Measurements from ENCODE around the gene EIF1B. TPM values are rescaled to one million over a fixed set of nuclear protein-coding genes. Genes with fewer than 3 reads are reported as not detected.

EIF1B gene
- total RNA-seq, 8 experiments from 2014 or later = 25.1 to 150 (median 63.5) TPM

DNA sequence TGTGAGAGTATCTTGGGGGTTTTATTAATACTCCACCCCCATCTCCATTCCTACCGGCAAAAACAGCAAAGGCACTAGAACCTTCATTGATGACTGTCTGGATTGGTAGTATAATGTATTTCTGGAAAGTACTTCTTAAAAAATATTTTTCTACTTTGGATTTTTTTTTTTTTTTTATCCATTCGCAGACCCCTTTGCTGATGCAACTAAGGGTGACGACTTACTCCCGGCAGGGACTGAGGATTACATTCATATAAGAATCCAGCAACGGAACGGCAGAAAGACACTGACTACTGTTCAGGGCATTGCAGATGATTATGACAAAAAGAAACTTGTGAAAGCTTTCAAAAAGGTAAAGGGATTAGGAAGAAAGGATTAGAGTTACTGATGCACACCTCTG lies 1.2 kb downstream of the EIF1B start:
- peak overlapping the region; percentile 77 to 96 (median 91) for H3K4me3 ChIP-seq

DNA sequence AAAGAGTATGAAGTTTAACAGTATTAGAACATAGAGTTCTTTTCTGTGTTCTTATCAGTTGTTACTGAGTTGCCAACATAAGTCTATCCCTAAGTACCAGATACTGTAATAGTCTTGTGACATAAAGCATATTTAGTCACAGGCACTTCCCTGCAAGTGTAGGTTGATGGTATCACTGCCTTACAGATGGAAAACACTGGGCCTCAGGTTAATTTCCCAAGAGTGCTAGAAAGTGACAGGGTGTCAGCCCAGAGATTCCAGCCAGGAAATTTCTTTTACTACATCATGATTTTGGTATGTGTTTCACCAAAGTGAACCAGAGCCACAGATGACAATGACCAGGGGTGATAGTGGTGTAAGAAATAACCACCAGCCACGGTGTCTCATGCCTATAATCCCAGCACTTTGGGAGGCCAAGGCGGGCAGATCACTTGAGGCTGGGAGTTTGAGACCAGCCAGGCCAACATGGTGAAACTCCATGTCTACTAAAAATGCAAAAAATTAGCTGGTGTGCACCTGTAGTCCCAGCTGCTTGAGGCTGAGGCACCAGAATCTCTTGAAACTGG lies 3.2 kb downstream of the EIF1B start:
- 40 to 100% (median 100%) methylated on average over 1 to 2 of the region's 2 CpGs; no CpG with 5 or more reads in 7 of the 10 experiments for WGBS, 10 experiments
- Histone ChIP-seq H3K4me1 (replicated peaks in 1 of 2) (peaks cover 6 to 13% of the 10 kb centered on the region in 2 donors), H3K4me3 (peak overlapping the region in 2 of 5 donors; percentile 85 to 96), H3K27ac (no peak overlapping the region)
- in situ Hi-C loops (cut with MboI; ENCODE audit: low pct_unique_long_range_greater_than_20kb in 2 of 9, low sequenced_read_pairs in 9 of 9, unreplicated experiment in 9 of 9) = loop anchor here in 8 of 9 experiments (10.0 to 25.0 kb wide), 3 partner anchors 118 to 875 kb away; no protein-coding TSS in a partner anchor
- ATAC-seq (replicated peaks in 6 of 8) = no peak

More for the DNA sequence above, 1.2 kb downstream of the EIF1B start:
- H3K27ac ChIP-seq = peak overlapping the region; percentile 96 to 97
- 0 to 8% (median 0%) methylated on average over 1 to 6 of the region's 6 CpGs for WGBS, 10 experiments
- peaks cover 6 to 10% of the 10 kb centered on the region in 2 donors for H3K4me1 ChIP-seq (replicated peaks in 1 of 2)
- ATAC-seq (replicated peaks in 6 of 8) = no peak
- in situ Hi-C loops (cut with MboI; ENCODE audit: low pct_unique_long_range_greater_than_20kb in 2 of 9, low sequenced_read_pairs in 9 of 9, unreplicated experiment in 9 of 9) = loop anchor here in 8 of 9 experiments (10.0 to 25.0 kb wide), 3 partner anchors 116 to 873 kb away; no protein-coding TSS in a partner anchor

DNA sequence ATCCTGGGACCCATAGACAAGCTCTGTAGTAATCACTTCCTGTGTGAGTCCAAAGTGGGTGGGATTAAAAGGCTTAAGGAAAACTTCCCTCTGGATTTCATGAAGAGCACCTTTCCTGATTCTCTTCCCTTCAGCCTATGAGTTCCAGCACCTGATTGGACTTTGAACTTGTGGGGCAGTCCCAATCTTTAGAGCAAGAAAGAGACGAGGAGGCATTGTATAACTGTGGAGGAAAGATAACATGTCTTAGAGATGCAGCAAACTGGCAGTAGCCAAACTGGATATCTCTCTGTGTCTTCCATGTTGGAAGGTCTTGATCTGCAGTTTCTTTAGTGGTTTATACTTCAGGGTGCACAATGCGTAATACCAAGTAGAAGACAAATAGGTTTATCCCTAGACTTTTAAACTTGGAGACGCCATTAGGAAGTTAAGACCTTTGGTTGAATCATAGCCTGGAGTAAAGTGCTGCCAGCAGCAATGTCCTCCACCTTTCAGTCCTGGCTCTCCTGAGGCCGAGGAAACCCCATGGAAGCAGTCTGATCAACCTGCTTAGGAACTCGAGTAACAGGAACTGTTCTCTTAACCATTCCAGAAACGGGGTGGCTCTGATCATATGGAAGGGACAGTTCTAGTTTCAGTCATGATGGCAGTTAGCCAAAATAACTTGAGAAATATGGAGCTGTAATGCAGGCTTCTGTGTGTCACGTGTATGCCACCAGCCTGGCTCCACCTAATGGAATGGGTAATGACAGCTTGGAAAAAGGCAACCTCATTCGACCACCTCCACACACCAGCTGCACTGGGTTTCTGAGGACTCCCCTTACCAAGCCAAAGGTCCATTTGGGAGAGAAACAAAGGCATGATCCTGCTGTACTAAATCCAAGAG lies 4.7 kb downstream of the EIF1B start:
- 30 to 100% (median 95%) methylated on average over 2 to 6 of the region's 8 CpGs for WGBS, 10 experiments
- H3K4me1 ChIP-seq (replicated peaks in 1 of 2) = peaks cover 0 to 13% of the 10 kb centered on the region in 2 donors
- in situ Hi-C loops (cut with MboI; ENCODE audit: low pct_unique_long_range_greater_than_20kb in 2 of 9, low sequenced_read_pairs in 9 of 9, unreplicated experiment in 9 of 9) = loop anchor here in 8 of 9 experiments (10.0 to 25.0 kb wide), 3 partner anchors 119 to 877 kb away; no protein-coding TSS in a partner anchor
- ATAC-seq (replicated peaks in 6 of 8) = peak in 2 of 8 experiments; percentile 5
- H3K27ac ChIP-seq = no peak overlapping the region
- no peak overlapping the region for H3K4me3 ChIP-seq

DNA sequence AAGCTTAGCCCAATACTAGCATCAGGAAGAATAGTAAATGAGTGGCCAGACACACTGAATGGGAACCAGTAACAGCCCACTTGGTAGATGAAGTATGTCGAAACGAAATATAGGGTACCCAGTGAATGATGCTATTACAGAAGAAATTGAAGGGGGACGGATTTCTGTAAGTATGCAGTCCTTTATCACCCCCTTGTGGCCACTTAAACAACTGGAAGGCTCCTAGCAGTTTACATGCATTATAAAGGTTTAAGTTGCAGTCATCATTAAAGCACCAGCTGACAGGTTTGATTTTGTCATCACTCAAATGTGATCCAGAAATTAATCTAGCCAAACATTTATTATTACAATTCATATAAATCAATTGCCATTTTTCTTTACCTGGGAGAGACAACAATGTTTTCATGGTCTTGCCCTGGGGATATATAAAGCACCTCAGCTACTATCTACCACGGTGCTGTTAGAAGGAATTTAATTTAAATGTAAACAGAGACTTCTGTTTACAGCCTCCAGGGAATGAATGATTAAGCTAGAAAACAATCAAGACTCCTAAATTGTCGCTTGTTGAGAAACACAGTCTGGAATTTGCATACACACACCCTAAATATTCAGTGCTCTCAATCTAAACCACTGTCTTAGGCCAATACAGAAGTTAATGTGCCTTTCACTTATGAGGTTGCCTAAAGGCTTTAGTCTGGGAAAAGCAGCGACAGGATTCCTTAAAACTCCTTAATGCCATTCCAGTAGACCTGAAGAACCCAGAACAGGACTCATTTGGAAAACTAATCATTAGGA lies 7.8 kb downstream of the EIF1B start:
- 4 to 56% (median 35%) methylated on average over 2 to 6 of the region's 6 CpGs for WGBS, 10 experiments
- H3K4me1 ChIP-seq (replicated peaks in 1 of 2) = peaks cover 0 to 5% of the 10 kb centered on the region in 2 donors
- H3K27ac ChIP-seq = no peak overlapping the region
- in situ Hi-C loops (cut with MboI; ENCODE audit: low pct_unique_long_range_greater_than_20kb in 2 of 9, low sequenced_read_pairs in 9 of 9, unreplicated experiment in 9 of 9) = loop anchor here (5.0 to 25.0 kb wide), 4 partner anchors 122 to 880 kb away; no protein-coding TSS in a partner anchor
- no peak overlapping the region for H3K4me3 ChIP-seq
- peak; percentile 59 to 86 (median 78) for ATAC-seq (replicated peaks in 6 of 8)

DNA sequence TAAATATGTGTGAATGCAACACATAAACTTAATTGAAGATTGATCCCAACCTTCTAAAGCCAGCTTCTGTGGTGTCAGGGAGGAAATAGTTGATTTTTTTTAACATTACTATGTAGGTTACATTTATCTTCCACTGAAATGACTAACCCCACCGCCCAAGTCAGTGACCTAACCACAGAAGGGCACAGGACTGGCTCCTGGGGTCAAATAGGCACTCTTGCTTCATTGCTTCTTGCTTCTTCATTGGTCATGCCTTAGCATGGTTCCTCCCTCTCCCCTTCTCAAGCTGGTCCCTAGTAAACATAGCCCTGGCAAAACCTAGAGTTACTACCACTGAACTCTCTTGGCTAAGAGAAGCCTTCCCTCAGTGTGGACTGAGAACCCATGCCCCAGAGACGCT lies 12.3 kb downstream of the EIF1B start:
- H3K27ac ChIP-seq = no peak overlapping the region
- H3K4me1 ChIP-seq (replicated peaks in 1 of 2) = peaks cover 0 to 2% of the 10 kb centered on the region in 2 donors
- in situ Hi-C loops (cut with MboI; ENCODE audit: low pct_unique_long_range_greater_than_20kb in 2 of 9, low sequenced_read_pairs in 9 of 9, unreplicated experiment in 9 of 9) = loop anchor here in 5 of 9 experiments (10.0 to 25.0 kb wide), 3 partner anchors 123 to 885 kb away; no protein-coding TSS in a partner anchor
- 30 to 100% (median 60%) methylated on average over 1 to 2 of the region's 2 CpGs; no CpG with 5 or more reads in 5 of the 10 experiments for whole genome bisulfite sequencing, 10 experiments
- no peak overlapping the region for H3K4me3 ChIP-seq
- ATAC-seq (replicated peaks in 6 of 8) = no peak

DNA sequence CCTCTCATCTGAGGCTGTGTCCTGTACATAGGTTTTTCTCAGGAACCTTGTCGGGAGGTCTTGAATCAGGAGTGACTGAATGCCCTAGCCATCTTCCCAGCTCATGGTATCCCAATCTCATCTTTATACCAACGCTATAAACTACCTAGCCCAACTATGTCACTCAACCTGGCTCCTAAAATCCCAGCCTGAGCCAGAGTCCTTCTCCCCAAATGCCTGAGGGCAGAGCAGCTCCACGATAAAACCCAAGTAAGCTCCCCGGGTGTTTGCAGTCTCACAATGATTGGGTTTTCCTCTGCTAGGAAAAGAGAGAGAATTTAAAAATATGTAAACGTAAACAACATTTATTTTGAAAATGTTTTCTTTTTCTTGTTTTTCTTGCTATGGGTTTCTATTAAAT lies 14.4 kb downstream of the EIF1B start:
- no peak overlapping the region for H3K4me3 ChIP-seq
- WGBS, 10 experiments = 53 to 92% (median 73%) methylated on average over 1 to 5 of the region's 5 CpGs; no CpG with 5 or more reads in 1 of the 10 experiments
- H3K27ac ChIP-seq = no peak overlapping the region
- in situ Hi-C loops (cut with MboI; ENCODE audit: low pct_unique_long_range_greater_than_20kb in 2 of 9, low sequenced_read_pairs in 9 of 9, unreplicated experiment in 9 of 9) = loop anchor here in 5 of 9 experiments (10.0 to 25.0 kb wide), 3 partner anchors 121 to 887 kb away; no protein-coding TSS in a partner anchor
- ATAC-seq (replicated peaks in 6 of 8) = no peak
- no peaks in the 10 kb centered on the region for H3K4me1 ChIP-seq (replicated peaks in 1 of 2)

DNA sequence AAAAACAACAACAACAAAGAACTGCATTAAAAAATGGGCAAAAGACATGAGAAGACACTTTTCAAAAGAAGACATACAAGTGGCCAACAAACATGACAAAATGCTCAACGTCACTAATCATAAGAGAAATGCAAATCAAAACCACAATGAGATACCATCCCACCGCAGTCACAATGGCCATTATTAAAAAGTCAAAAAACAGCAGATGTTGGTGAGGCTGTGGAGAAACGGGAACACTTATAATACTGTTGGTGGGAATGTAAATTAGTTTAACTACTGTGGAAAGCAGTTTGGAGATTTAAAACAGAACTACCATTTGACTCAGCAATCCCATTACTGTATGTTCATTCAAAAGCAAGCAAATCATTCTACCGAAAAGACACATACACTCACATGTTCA lies 15.1 kb downstream of the EIF1B start:
- peak in 1 of 8 experiments; percentile 39 for ATAC-seq (replicated peaks in 6 of 8)
- in situ Hi-C loops (cut with MboI; ENCODE audit: low pct_unique_long_range_greater_than_20kb in 2 of 9, low sequenced_read_pairs in 9 of 9, unreplicated experiment in 9 of 9) = loop anchor here in 8 of 9 experiments (10.0 to 25.0 kb wide), 7 partner anchors 113 to 1563 kb away; no protein-coding TSS in a partner anchor
- WGBS, 10 experiments = 0 to 79% (median 60%) methylated on average over 1 to 4 of the region's 4 CpGs; no CpG with 5 or more reads in 1 of the 10 experiments
- Histone ChIP-seq H3K27ac (no peak overlapping the region), H3K4me3 (no peak overlapping the region), H3K4me1 (replicated peaks in 1 of 2) (no peaks in the 10 kb centered on the region)

DNA sequence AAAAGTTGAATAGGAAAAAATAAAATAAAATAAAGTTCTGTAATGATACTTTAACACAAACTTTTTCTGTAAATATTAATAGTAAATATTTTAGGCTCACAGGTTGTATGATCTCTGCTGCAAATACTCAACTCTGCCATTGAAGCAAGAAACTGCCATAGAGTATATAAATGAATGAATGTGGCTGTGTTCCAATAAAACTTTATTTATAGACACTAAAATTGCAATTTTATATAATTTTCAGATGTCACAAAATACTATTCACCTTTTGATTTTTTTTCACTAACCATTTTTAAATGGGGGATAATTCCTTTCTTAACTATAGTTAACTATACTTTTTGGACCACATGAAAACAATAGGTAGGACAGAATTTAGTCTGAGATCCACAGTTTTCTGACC lies 16.0 kb downstream of the EIF1B start:
- no peak overlapping the region for H3K4me3 ChIP-seq
- in situ Hi-C loops (cut with MboI; ENCODE audit: low pct_unique_long_range_greater_than_20kb in 2 of 9, low sequenced_read_pairs in 9 of 9, unreplicated experiment in 9 of 9) = loop anchor here in 5 of 9 experiments (10.0 to 25.0 kb wide), 5 partner anchors 112 to 1562 kb away; no protein-coding TSS in a partner anchor
- no peak for ATAC-seq (replicated peaks in 6 of 8)
- no peaks in the 10 kb centered on the region for H3K4me1 ChIP-seq (replicated peaks in 1 of 2)
- H3K27ac ChIP-seq = no peak overlapping the region

DNA sequence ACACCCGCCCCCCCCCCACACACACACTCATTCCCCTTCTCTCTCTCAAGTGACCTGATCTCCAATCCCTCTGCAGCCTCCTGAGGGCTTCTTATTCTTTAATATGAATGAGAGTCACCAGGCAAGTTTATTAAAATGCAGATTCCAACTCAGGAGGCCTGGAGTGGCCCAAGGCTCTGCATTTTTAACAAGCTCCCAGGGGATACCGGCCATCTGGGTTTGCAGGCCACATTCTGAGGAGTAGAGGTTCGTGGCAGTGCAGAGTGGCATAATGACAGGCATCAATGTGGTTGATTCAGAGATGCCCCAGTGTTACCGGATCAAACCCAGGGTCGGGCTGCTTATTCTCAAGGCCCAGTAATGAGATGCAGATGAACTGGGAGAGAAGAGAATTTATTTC lies 18.9 kb downstream of the EIF1B start:
- ATAC-seq (replicated peaks in 6 of 8) = no peak
- no peaks in the 10 kb centered on the region for H3K4me1 ChIP-seq (replicated peaks in 1 of 2)
- no peak overlapping the region for H3K27ac ChIP-seq
- 37 to 90% (median 65%) methylated on average over 1 to 4 of the region's 5 CpGs; no CpG with 5 or more reads in 3 of the 10 experiments for WGBS, 10 experiments
- in situ Hi-C loops (cut with MboI; ENCODE audit: low pct_unique_long_range_greater_than_20kb in 2 of 9, low sequenced_read_pairs in 9 of 9, unreplicated experiment in 9 of 9) = loop anchor here in 5 of 9 experiments (10.0 to 25.0 kb wide), 5 partner anchors 109 to 1559 kb away; no protein-coding TSS in a partner anchor
- H3K4me3 ChIP-seq = no peak overlapping the region

DNA sequence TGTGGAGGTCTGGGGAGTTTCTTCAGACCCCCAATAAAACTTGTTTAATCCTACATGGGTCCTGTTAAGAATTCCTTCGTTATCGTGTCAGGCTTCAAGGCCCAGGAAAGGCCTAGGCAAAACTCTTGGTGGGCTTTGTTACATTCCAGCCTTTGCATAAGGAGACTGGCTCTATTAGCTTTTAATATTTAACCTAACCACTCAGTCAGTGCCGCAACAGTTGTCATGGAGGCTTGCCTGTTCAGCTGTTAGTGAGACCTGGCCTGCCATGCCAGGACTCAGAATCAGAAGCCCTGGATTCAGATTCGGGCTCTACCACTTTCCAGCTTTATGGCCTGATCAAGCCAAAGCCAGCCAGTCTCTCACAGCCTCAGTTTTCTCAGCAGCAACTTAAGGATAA lies 19.6 kb downstream of the EIF1B start:
- H3K4me1 ChIP-seq (replicated peaks in 1 of 2) = no peaks in the 10 kb centered on the region
- in situ Hi-C loops (cut with MboI; ENCODE audit: low pct_unique_long_range_greater_than_20kb in 2 of 9, low sequenced_read_pairs in 9 of 9, unreplicated experiment in 9 of 9) = loop anchor here in 5 of 9 experiments (10.0 to 25.0 kb wide), 5 partner anchors 108 to 1558 kb away; no protein-coding TSS in a partner anchor
- H3K4me3 ChIP-seq = no peak overlapping the region
- H3K27ac ChIP-seq = no peak overlapping the region
- WGBS, 10 experiments = 25 to 100% (median 67%) methylated on average over 1 to 3 of the region's 4 CpGs; no CpG with 5 or more reads in 3 of the 10 experiments
- ATAC-seq (replicated peaks in 6 of 8) = no peak

DNA sequence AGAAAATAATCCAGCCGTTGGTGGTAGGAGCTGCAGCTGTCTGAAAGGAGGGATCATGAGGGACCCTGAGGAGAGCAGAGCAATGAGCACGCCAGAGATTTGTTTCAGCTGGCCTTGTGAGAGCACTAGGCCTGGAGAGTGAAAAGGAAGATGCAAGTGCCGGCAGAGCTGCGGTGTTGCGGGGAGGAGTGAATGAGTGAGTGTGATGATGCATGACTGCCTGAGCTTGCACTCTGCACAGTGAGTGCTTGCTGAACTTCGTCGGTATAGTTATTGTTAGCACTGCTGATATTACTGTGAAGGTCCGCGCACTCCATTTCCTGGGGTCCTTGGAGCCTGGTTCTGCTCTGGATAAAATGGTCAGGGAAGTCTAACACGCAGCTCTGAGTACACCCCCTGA lies 23.2 kb downstream of the EIF1B start:
- Histone ChIP-seq H3K4me1 (replicated peaks in 1 of 2) (no peaks in the 10 kb centered on the region), H3K27ac (no peak overlapping the region), H3K4me3 (no peak overlapping the region)
- in situ Hi-C loops (cut with MboI; ENCODE audit: low pct_unique_long_range_greater_than_20kb in 2 of 9, low sequenced_read_pairs in 9 of 9, unreplicated experiment in 9 of 9) = loop anchor here in 5 of 9 experiments (25.0 kb wide), 4 partner anchors 105 to 1555 kb away; no protein-coding TSS in a partner anchor
- 40 to 100% (median 91%) methylated on average over 1 to 10 of the region's 10 CpGs; no CpG with 5 or more reads in 2 of the 10 experiments for WGBS, 10 experiments
- ATAC-seq (replicated peaks in 6 of 8) = no peak

DNA sequence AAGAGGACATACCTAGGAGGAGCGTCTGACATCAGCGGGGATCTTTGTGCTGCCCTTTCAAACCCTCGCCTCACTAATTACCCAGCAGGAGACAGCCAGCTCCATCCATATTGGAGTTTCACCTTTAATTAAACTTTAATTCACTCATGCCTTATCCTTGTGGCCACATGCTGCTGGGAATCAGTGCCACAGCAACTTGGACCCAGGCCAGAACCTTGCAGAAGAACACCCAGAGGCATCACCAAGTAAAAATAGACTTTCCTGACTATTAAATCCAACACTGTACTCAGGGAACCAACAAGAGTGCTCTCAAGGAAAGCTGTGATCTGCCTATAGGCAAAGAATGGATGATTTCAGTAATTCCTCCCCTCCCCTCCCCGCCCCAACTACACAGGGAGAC lies 23.9 kb downstream of the EIF1B start:
- H3K4me1 ChIP-seq (replicated peaks in 1 of 2) = no peaks in the 10 kb centered on the region
- in situ Hi-C loops (cut with MboI; ENCODE audit: low pct_unique_long_range_greater_than_20kb in 2 of 9, low sequenced_read_pairs in 9 of 9, unreplicated experiment in 9 of 9) = loop anchor here in 5 of 9 experiments (25.0 kb wide), 4 partner anchors 104 to 1554 kb away; no protein-coding TSS in a partner anchor
- peak in 2 of 8 experiments; percentile 48 to 64 for ATAC-seq (replicated peaks in 6 of 8)
- H3K4me3 ChIP-seq = no peak overlapping the region
- WGBS, 10 experiments = 33 to 100% (median 90%) methylated on average over 1 to 2 of the region's 4 CpGs; no CpG with 5 or more reads in 3 of the 10 experiments
- no peak overlapping the region for H3K27ac ChIP-seq

Data from motor neuron (in vitro differentiated cells).